MM.1S (cell line): ENCODE results near the gene PCSK4.

Source experiments
- EZH2 ChIP-seq: fragments of 300-600 bp; sonication (generic); optimal IDR thresholded peaks from 2 replicates; pipeline ENCODE3; 2017; ENCODE audit warnings: low read depth, mild to moderate bottlenecking, antibody characterized with exemption, low read length, mixed read lengths
- EZH2phosphoT487 ChIP-seq: fragments of 300-600 bp; sonication (generic); IDR thresholded peaks from 2 replicates; pipeline ENCODE4 v1.6.1; 2018; ENCODE audit warnings: antibody characterized with exemption, low read length
- TF ChIP-seq, protein P1 (sequence below): fragments of 300-600 bp; sonication (generic); IDR thresholded peaks from 2 replicates; pipeline ENCODE4 v1.5.1; 2016; ENCODE audit warnings: antibody characterized with exemption, low read length, mixed read lengths

DNA sequence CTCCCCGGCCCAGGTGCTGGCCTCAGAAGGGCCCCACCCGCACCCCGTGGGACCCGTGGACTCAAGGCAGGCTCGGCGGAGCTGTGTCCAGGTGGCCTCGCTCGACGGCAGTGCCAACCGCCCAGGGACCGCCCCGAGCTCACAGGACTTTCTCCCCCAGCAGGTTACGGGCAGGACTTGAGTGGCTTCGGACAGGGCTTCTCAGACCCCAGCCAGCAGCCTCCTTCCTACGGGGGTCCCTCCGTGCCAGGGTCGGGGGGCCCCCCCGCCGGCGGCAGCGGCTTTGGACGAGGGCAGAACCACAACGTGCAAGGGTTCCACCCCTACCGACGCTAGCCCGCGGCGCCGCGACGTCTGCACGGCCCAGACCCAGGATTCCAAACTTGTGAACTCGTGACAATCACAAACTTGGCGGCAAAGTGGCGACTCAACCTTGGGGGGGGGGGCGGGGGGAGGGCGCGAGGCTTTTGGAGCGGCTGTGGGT lies 55.5 kb downstream of the PCSK4 start:
- TF ChIP-seq, protein P1, sequence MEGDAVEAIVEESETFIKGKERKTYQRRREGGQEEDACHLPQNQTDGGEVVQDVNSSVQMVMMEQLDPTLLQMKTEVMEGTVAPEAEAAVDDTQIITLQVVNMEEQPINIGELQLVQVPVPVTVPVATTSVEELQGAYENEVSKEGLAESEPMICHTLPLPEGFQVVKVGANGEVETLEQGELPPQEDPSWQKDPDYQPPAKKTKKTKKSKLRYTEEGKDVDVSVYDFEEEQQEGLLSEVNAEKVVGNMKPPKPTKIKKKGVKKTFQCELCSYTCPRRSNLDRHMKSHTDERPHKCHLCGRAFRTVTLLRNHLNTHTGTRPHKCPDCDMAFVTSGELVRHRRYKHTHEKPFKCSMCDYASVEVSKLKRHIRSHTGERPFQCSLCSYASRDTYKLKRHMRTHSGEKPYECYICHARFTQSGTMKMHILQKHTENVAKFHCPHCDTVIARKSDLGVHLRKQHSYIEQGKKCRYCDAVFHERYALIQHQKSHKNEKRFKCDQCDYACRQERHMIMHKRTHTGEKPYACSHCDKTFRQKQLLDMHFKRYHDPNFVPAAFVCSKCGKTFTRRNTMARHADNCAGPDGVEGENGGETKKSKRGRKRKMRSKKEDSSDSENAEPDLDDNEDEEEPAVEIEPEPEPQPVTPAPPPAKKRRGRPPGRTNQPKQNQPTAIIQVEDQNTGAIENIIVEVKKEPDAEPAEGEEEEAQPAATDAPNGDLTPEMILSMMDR: no peak
- TF ChIP-seq EZH2: no peak
- TF ChIP-seq EZH2phosphoT487: no peak
